Thoracic aorta (tissue), 2 donors: ENCODE measurements around the gene TIMM50. TPM values are rescaled to one million over a fixed set of nuclear protein-coding genes. Genes with fewer than 3 reads are reported as not detected.

Experiments used
- ATAC-seq: fragments of 150-250 bp; one replicate; pipeline ENCODE4 v1.8.0; 2017; ENCODE audit warnings: low read depth; ENCODE audit not compliant: insufficient number of reproducible peaks, low FRiP score
- DNase-seq: peaks from one replicate; pipeline ENCODE4 v3.0.0-alpha.2; 2020; ENCODE audit warnings: low spot score
- H3K27ac ChIP-seq, 2 donors: fragments of 200-600 bp; sonication (generic); 1 replicate in 1 of 2; 2 replicates in 1 of 2; pipeline ENCODE4 v1.5.1; 2016; ENCODE audit warnings: mild to moderate bottlenecking in 2 of 2, moderate library complexity in 2 of 2
- H3K27me3 ChIP-seq: fragments of 200-600 bp; sonication (generic); replicated peaks from 2 replicates; pipeline ENCODE4 v1.6.0; 2016; ENCODE audit warnings: mild to moderate bottlenecking; ENCODE audit not compliant: insufficient read depth
- H3K36me3 ChIP-seq: fragments of 200-600 bp; sonication (generic); one replicate; pipeline ENCODE4 v1.5.1; 2016
- H3K4me1 ChIP-seq, 2 donors: fragments of 200-600 bp; sonication (generic); 1 replicate in 1 of 2; 2 replicates in 1 of 2; pipeline versions ENCODE4 v1.5.1 to v1.6.0; 2016; ENCODE audit warnings: low read depth in 2 of 2, mild to moderate bottlenecking in 1 of 2; ENCODE audit not compliant: control insufficient read depth in 1 of 2
- H3K4me3 ChIP-seq: fragments of 200-600 bp; sonication (generic); 2 replicates; pipeline ENCODE4 v1.5.1; 2016; ENCODE audit warnings: mild to moderate bottlenecking
- H3K9me3 ChIP-seq: fragments of 200-600 bp; sonication (generic); 2 replicates; pipeline ENCODE4 v1.5.1; 2016
- CTCF ChIP-seq: fragments of 200-600 bp; sonication (generic); IDR thresholded peaks from one replicate; pipeline ENCODE4 v1.5.1; 2019; ENCODE audit warnings: antibody characterized with exemption
- total RNA-seq, 2 donors: library from RNA; depleted of rRNA; stranded (reverse); fragments of >200 nt; gene quantifications; one replicate each; pipeline versions ENCODE4 v1.1.0 to v1.2.3, GENCODE V29; 2016

The TIMM50 gene
- total RNA-seq, 2 donors from 2014 or later = 25.7 to 51.4 TPM

GRCh38 chr19:39501340-39501739, 20.7 kb downstream of the TIMM50 start:
- Histone ChIP-seq H3K27ac (no peak overlapping the region), H3K4me3 (no peak overlapping the region), H3K9me3 (no peaks in the 10 kb centered on the region), H3K36me3 (no peaks in the 10 kb centered on the region), H3K4me1 (peaks cover 9 to 11% of the 10 kb centered on the region in 2 donors), H3K27me3 (peaks cover 2% of the 10 kb centered on the region)
- no peak for TF ChIP-seq CTCF
- ATAC-seq (no peak), DNase-seq (no peak)

DNA sequence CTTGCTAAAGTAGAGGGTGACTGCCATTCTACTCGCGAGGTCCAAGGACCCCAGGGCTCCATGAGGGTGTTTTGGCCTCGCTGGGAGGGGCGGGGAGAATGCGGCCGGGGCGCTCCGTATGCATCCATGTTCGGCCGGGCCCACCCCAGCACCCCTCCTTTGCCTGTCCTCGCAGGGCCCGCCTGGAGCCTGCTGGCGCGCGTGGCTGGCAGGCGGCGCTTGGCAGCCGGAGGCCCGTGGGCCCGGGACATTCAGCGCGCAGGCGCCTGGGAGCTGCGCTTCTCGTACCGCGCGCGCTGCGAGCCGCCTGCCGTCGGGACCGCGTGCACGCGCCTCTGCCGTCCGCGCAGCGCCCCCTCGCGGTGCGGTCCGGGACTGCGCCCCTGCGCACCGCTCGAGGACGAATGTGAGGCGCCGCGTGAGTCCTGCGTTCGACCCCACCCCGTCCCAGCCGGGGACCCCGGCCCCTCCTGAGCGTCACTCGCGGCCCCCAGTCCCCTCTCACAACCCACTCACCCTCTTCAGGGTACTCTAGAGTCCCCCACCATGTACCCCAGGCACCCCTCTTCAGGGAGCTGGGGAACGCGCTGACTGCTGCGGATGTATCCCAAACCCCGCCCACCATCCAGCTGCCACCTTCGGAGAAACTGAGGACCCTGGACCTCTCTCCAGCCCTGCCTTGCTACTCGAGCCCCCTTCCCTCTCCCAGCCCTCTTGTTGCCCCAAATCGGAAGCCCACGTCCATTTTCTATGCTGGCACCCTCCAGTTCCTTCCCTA, 22.2 kb downstream of the TIMM50 start:
- peak; percentile 67 for TF ChIP-seq CTCF
- ATAC-seq (no peak), DNase-seq (no peak)
- no peaks in the 10 kb centered on the region for H3K36me3 ChIP-seq
- no peaks in the 10 kb centered on the region for H3K9me3 ChIP-seq
- peaks cover 7% of the 10 kb centered on the region for H3K27me3 ChIP-seq
- no peak overlapping the region for H3K4me3 ChIP-seq
- no peak overlapping the region for H3K27ac ChIP-seq
- peaks cover 7 to 19% of the 10 kb centered on the region in 2 donors for H3K4me1 ChIP-seq

DNA sequence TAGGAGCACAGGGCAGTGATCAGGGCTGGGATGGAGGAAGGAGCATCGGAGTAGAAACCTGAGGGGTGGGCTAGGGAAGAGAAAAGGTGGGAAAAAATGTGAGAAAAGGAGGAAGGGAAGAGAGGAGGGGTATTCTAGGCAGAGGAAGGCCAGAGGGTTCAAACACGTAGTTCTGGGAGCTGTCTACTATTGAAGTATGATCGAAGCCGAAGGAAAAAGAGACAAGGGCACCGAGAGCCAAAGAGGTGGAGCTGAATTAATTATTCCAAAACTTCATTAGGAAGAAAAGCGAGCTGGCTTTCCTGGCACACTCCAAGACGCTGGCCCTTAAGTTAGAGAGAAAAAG, 25.9 kb downstream of the TIMM50 start:
- Histone ChIP-seq H3K4me3 (peak overlapping the region; percentile 63), H3K27me3 (peaks cover 7% of the 10 kb centered on the region), H3K27ac (no peak overlapping the region), H3K9me3 (no peaks in the 10 kb centered on the region), H3K36me3 (no peaks in the 10 kb centered on the region), H3K4me1 (peaks cover 0 to 12% of the 10 kb centered on the region in 2 donors)
- DNase-seq = no peak
- TF ChIP-seq CTCF = no peak
- no peak for ATAC-seq

- ATAC-seq (no peak), DNase-seq (no peak)
- no peaks in the 10 kb centered on the region for H3K36me3 ChIP-seq
- H3K27ac ChIP-seq = no peak overlapping the region
- H3K4me3 ChIP-seq = peak overlapping the region; percentile 63
- peaks cover 7% of the 10 kb centered on the region for H3K27me3 ChIP-seq
- H3K9me3 ChIP-seq = no peaks in the 10 kb centered on the region
- TF ChIP-seq CTCF = no peak
- peaks cover 0 to 12% of the 10 kb centered on the region in 2 donors for H3K4me1 ChIP-seq
These were observed 26.5 kb downstream of the TIMM50 start for GRCh38 chr19:39506944-39507714.

DNA sequence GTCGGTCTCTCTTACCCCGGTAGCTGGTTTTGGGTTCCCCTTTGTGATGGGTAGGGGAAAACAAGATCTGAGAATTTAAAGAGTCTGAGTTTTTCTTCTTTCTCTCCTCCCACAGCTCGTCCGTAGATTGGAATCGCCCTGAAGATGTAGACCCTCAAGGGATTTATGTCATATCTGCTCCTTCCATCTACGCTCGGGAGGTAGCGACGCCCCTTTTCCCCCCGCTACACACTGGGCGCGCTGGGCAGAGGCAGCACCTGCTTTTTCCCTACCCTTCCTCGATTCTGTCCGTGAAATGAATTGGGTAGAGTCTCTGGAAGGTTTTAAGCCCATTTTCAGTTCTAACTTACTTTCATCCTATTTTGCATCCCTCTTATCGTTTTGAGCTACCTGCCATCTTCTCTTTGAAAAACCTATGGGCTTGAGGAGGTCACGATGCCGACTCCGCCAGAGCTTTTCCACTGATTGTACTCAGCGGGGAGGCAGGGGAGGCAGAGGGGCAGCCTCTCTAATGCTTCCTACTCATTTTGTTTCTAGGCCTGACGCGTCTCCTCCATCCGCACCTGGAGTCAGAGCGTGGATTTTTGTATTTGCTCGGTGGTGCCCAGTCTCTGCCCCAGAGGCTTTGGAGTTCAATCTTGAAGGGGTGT, 27.2 kb downstream of the TIMM50 start:
- peaks cover 0 to 12% of the 10 kb centered on the region in 2 donors for H3K4me1 ChIP-seq
- H3K27me3 ChIP-seq = peaks cover 8% of the 10 kb centered on the region
- H3K4me3 ChIP-seq = peak overlapping the region; percentile 63
- no peak for DNase-seq
- no peak for ATAC-seq
- no peaks in the 10 kb centered on the region for H3K36me3 ChIP-seq
- H3K9me3 ChIP-seq = no peaks in the 10 kb centered on the region
- H3K27ac ChIP-seq = no peak overlapping the region
- no peak for TF ChIP-seq CTCF
